ENCODE data around the gene KIFC1.
"Not testable (repeated sequence)": the region's sequence is repeated elsewhere in the genome, so short reads cannot be mapped to it uniquely, and the experiment has no call there.

The KIFC1 gene, protein sequence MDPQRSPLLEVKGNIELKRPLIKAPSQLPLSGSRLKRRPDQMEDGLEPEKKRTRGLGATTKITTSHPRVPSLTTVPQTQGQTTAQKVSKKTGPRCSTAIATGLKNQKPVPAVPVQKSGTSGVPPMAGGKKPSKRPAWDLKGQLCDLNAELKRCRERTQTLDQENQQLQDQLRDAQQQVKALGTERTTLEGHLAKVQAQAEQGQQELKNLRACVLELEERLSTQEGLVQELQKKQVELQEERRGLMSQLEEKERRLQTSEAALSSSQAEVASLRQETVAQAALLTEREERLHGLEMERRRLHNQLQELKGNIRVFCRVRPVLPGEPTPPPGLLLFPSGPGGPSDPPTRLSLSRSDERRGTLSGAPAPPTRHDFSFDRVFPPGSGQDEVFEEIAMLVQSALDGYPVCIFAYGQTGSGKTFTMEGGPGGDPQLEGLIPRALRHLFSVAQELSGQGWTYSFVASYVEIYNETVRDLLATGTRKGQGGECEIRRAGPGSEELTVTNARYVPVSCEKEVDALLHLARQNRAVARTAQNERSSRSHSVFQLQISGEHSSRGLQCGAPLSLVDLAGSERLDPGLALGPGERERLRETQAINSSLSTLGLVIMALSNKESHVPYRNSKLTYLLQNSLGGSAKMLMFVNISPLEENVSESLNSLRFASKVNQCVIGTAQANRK

DNA sequence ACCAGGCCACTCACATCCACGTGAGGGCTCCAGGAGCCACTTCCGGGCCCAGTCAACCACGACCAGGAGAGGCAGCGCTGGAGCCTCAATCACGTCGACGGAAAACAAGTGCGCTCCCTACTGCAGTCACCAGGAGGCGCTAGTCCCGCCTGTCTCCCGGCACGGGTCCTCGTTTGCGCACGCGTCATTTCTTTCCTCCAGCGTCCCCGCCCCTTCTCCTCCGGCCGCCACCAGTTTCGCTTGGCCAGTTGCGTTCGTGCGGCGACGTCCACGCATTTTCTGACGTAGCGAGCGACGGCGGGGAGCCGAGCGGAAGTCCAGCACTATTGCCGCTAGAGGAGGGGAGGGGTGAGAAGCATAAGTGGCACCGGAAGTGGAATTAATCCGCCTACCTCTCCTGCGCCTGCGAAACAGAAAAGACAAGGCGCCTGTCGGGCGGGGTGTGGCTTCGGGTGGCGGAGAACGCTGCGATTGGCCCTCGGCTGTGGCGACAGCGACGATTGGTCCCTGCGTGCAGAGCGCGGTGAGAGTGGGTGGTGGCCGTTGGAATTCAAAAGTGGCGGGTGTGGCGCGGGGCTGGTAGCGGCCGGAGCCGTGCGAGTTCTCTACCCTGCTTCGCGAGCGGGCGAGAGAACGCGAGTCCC is at the start of gene KIFC1:
TSS of gene KIFC1 (plus strand) at position 546 of the 644 bp plus-strand sequence. CDS start 163 bp downstream, outside the sequence.
- DNase-seq, result peak; percentile 99

DNA sequence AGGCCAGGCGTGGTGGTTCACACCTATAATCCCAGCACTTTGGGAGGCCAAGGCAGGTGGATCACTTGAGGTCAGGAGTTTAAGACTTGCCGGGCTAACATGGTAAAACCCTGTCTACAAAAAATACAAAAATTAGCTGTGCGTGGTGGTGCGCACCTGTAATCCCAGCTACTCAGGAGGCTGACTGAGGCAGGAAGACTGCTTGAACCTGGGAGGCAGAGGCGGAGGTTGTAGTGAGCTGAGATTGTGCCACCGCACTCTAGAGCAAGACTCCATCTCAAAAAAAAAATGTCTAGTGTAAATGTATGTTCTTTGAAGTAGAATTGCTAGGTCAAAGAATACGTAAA is 48.0 kb upstream of the KIFC1 start:
- not testable (repeated sequence) for DNase-seq

DNA sequence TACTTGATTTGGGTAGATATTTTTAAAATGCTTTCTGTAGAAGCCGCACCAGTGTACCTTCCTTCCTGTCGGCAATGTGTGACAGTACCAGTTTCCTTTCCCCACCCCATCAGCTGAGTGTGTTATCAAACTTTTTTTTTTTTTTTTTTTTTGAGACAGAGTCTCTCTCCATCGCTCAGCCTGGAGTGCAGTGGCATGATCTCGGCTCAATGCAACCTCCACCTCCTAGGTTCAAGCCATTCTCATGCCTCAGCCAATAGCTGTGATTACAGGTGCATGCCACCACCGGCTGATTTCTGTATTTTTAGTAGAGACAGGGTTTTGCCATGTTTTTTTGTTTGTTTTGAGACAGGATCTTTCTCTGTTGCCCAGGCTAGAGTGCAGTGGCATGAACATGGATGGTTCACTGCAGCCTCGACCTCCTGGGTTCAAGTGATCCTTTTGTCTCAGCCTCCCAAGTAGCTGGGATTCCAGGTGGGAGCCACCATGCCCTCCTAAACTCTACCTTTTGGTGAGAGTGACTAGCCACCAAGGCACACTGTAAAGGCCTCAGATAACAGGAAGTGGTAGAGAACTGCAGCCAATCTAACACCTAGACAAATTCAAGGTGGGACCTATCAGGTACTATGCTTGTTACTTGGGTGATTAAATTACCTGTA is 47.5 kb upstream of the KIFC1 start:
- DNase-seq, result peak; percentile 76

DNA sequence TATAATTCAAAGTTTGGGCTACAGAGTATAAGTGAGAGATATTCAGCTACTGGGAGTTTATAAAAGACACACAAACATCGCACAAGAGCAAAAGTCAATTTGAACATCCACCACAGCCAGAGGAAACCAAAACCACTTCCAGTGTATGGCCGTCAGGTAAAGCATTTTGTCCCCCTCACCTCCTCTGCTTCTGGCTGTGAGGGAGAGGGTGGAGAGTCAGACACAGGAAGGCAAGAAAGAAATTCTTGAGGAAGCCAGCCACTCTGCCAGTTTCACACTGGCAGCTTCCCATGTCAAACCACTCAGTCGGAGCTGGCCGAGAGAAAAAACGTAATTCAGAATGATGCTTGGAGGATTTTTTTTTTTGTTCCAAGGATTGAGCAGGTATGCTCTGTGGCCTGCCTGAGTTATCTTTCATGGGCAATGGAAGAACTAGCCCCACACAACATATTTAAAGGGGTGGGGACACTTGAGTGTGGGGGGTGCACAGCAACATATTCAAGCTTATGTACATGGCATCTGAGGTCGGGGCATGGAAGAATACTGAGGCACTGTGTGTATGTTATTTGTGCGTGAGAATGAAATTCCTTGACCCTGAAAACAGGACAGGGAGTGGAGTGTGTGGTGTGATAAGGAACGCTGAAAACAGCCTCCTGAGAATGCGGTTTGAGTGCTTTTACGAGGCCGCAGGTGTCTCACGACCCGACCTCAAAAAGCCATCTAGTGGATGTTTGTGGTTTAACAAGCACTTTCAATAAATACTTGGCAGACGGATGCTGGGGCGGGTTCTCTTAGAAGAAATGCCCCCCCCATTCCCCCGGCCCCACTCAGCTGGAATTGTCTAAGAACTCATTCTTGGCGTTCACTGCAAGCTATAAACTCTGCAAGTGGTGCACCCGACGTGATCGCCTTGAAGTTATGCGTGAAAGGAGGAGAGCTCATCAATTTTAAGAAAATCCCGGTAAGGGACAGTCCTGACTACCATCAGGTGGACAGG is 46.6 kb upstream of the KIFC1 start:
- DNase-seq, result peak; percentile 76

DNA sequence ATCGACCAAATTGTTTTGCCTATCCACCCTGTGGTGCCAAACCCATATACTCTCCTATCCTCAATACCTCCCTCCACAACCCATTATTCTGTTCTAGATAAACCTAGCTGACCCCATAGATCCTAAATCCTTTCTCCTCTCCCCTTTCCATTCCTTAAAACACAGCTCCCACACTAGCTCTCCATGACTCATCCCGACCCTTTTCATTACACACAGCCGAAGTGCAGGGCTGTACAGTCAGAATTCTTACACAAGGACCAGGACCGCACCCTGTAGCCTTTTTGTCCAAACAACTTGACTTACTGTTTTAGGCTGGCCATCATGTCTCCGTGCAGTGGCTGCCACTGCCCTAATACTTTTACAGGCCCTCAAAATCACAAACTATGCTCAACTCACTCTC is 44.7 kb upstream of the KIFC1 start:
- DNase-seq, result not testable (repeated sequence)

DNA sequence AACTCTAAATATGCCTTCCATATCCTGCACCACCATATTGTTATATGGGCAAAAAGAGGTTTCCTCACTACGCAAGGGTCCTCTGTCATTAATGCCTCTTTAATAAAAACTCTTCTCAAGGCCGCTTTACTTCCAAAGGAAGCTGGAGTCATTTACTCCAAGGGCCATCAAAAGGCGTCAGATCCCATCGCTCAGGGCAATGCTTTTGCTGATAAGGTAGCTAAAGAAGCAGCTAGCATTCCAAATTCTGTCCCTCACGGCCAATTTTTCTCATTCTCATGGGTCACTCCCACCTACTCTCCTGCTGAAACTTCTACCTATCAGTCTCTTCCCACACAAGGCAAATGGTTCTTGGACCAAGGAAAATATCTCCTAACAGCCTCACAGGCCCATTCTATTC is 43.8 kb upstream of the KIFC1 start:
- DNase-seq, result no peak

DNA sequence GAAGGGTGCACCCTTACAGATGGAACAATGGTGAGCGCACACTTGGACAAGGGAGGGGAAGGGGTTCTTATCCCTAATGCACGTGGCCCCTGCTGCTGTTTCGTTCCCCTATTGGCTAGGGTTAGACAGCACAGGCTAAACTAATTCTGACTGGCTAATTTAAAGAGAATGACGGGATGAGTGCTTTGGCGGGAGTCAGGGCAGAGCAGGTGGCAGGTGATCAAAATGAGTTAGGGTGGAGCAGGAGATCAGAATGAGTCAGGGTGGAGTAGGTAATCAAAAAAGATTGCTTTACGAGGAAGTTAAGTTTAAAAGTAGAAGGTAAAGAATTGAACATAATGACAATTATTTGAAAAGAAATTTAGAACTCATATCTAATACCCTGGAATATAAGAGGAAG is 35.8 kb upstream of the KIFC1 start:
- not testable (repeated sequence) for DNase-seq

DNA sequence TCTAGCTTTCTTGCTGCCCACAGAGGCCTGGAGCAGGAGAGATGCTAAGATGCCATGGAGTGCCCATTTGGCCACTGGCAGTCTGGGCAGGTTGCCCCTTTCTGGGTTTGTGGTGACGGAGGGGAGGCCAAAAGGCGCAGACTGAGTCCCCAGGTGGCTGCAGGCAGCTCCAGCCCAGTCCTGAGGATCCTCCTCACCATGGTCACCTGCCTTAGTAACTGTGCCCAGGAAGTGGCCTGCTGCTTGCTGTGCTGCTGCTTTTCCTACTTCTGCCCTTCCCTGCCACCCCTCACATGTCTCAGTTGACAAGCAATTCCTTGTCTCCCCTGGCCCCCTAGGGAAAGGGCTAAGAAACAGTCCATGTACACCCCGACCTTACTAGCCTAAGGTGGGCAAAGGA is 35.3 kb upstream of the KIFC1 start:
- DNase-seq, result no peak

DNA sequence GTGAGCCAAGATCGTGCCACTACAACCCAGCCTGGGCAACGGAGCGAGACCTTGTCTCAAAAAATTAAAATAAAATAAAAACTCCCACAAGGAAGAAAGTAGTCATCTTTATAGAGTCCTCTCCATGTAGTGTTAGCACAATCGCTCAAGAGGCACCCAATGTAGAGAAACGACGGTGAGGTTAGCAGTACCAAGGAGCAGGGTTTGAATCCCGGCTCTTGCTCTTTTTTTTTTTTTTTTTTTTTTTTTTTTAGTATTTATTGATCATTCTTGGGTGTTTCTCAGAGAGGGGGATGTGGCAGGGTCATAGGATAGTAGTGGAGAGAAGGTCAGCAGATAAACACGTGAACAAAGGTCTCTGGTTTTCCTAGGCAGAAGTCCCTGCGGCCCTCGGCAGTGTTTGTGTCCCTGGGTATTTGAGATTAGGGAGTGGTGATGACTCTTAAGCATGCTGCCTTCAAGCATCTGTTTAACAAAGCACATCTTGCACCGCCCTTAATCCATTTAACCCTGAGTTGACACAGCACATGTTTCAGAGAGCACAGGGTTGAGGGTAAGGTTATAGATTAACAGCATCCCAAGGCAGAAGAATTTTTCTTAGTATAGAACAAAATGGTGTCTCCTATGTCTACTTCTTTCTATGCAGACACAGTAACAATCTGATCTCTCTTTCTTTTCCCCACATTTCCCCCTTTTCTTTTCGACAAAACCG is 34.3 kb upstream of the KIFC1 start:
- not testable (repeated sequence) for DNase-seq

DNA sequence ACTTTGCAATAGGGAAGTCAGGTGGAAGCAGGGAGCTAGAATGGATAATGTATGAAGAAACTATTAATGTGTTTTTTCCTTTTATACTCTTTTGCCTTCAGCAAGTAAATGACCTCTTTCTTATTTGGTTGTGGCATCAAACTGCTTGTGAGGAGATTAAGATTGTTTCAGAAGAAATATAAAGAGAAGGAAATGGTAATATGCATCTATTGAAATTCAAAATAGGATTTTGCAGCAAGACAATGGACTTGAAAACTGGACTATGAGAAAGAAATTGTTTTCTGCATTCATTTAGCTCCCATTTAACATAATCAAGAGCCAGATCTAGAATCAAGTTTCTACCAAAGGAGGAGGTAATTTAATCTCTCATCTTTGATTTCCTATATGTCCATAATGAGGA is 32.3 kb upstream of the KIFC1 start:
- no peak for DNase-seq

DNA sequence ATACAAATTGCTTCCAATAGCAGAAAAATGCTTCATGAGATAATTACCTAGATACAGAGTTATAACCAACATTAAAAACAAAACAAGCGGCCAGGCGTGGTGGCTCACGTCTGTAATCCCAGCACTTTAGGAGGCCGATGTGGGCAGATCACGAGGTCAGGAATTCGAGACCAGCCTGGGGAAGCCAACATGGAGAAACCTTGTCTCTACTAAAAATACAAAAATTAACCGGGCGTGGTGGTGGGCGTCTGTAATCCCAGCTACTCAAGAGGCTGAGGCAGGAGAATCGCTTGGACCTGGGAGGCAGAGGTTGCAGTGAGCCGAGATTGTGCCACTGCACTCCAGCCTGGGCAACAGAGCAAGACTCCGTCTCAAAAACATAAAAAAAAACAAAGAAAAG is 28.1 kb upstream of the KIFC1 start:
- DNase-seq, result not testable (repeated sequence)

DNA sequence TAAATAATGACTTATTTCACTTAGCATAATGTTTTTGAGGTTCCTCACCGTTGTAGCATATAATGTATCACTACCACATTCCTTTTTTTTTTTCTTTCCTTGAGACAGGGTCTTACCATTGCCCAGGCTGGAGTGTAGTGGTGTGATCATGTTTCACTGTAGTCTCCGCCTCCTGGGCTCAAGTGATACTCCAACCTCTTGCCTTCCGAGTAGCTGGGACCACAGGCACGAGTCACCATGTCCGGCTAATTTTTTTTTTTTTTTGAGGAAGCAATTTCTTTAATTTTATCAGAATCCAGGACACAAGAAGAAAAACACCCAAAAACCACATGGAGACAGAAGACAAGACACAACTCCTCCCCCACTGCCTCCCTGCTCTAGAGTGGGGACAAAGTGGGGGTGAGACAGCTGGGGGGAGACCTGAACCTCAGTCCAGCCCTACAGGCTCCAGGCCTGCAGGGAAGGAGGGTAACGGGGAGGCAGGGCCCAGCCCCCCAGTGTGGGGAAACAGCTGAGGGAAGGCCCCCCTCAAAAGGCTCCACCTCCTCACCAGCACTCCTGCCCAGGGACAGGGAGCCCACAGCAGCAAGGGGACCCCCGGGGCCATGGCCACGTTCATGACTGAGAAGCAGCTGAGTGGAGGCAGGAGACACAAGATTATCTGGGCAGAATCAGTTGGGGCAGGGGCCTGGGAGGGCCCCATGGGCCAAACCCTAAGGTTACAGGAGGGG is 27.0 kb upstream of the KIFC1 start:
- not testable (repeated sequence) for DNase-seq

DNA sequence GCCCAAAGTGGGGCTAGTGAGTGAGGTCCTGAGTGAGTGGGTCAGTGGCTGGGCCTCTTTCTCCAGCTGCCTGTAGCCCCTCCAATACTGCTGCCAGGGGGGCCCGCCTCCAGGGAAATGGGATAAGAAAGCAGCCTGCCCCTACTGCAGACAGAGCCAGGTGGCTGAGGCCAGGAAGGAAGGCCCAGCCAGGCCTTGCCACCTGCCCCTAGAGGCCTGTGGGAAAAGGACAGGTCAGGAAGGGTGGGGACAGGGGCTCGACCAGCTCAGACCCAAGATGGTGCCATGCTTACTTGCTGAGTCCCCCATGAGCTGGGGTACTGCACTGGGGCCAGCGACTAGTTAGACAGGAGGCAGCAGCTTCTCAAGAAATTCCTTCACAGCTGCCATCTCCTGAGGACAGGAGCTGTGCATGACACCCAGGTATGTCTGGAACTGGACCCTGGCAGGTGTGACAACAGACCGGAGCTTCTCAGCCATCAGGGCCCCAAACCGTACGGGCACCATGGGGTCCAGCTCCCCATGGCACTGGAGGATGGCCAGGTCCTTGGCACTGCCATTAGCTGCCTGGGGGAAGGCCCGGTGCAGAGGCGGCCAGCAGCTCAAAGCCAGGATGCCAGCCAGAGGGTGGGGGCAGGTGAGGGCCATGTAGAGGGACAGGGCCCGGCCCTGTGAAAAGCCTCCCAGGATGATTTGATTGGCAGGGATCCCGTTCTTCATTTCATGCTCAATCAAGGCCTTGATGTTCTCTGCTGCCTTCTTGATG is 26.2 kb upstream of the KIFC1 start:
- not testable (repeated sequence) for DNase-seq

DNA sequence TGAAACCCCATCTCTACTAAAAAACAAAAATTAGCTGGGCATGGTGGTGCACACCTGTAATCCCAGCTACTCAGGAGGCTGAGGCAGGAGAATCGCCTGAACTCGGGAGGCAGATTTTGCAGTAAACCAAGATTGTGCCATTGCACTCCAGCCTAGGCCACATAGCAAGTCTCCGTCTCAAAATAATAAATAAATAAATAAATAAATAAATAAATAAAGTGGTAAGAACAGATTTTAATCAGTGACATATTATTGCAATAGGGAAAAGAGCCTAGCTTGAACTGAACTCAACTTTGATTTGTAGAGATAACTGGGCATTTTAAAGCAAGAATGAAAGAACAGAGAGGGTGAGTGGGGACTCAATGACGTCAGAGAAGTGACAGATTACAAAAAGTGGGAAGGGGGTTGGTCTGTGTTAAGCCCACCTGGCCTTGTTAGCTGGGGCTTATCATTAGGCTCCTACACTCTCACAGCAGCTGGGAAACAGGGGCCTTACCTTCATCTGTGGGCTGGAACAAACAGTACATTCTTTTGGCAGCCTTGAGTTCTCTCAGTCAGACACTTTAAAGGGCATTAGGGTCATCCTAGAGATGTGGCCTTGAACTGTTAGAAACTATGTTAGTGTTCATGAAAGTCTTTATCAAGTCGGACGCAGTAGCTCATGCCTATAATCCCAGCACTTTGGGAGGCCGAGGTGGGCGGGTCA is 24.5 kb upstream of the KIFC1 start:
- no peak for DNase-seq

DNA sequence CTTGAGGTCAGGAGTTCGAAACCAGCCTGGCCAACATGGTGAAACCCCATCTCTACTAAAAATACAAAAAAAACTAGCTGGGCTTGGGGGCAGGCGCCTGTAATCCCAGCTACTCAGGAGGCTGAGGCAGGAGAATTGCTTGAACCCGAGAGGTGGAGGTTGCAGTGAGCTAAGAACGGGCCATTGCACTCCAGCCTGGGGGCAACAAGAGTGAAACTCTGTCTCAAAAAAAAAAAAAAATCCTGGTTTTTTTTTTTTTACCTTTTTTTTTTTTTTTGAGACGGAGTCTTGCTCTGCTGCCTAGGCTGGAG is 24.0 kb upstream of the KIFC1 start:
- DNase-seq, result not testable (repeated sequence)

DNA sequence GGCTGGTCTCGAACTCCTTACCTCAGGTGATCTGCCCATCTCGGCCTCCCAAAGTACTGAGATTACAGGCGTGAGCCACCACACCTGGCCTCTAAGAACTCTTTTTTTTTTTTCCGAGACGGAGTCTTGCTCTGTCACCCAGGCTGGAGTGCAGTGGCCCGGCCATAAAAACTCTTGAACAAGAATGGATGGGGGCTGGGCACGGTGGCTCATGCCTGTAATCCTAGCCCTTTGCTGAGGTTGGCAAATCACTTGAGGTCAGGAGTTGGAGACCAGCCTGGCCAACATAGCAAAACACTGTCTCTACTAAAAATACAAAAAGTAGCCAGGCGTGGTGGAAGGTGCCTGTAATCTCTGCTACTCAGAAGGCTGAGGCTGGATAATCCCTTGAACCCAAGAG is 19.7 kb upstream of the KIFC1 start:
- DNase-seq, result not testable (repeated sequence)

DNA sequence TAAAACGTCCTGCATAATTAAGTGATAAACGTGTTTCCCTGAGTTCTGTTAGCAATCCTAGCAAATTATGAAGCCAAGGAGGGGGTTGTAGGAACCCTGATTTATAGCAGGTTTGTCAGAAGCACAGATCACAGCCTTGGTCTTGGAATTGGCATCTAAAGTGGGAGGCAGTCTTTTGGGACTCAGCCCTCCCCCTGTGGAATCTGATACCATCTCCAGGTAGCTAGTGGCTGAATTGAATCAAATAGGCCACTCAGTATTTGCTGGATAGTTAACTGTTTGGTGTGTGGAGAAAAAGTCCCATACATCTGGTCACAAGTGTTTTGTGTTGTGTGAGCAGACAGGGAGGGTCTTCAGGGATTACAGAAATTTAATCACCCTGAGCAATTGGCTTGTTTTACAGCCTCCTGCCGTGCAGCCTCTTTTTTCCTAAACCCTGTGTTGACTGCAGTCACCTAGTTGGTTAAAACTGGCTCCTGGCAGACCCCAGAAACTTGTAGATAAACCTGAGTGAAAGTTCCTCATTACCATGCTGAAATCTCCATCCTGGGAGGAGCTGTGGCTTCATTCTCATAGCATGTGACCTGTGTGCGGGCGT is 19.0 kb upstream of the KIFC1 start:
- no peak for DNase-seq

DNA sequence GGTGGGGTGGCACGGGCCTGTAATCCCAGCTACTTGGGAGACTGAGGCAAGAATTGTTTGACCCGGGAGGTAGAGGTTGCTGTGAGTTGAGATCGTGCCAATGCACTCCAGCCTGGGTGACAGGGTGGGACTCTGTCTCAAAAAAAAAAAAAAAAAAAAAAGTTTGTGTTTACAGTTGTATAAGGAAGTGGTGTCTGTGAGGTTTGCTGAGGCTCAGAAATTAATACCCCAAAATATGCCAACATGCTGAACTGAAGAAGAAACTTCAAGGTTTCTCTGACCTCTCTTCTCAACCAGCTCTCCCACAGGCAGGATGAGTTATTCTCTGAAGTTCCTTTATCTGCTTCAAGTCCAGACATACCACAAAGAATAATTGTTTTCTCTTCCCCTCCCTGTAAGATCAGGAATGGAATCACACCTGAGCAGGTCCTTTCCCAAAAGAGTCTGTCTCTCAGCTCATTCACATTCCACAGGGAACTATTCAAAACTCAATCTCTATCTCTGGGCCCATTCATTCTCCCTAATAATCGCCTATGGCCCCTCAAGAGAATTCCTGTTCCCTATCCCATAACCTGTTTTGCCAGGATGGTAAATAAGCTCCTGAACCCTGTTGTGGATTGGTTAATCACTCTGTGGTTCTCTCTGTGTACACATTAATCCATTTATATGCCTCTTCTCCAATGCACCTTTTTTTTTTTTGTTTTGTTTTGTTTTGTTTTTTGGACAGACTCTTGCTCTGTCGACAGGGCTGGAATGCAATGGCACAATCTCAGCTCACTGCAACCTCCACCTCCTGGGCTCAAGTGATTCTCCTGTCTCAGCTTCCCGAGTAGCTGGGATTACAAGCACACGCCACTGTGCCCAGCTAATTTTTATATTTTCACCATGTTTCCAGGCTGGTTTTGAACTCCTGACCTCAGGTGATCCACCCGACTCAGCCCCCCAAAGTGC is 17.4 kb upstream of the KIFC1 start:
- DNase-seq, result no peak

Data from CD4-positive, alpha-beta T cell treated with Interleukin-6 for 4 hours (primary cell).